Kidney epithelial cell (primary cell): ENCODE results near the gene CCDC61. TPM values are rescaled to one million over a fixed set of nuclear protein-coding genes. Genes with fewer than 3 reads are reported as not detected.

Source experiments
- DNase-seq: peaks from one replicate; pipeline ENCODE4 v3.0.0-alpha.2; 2010; ENCODE audit warnings: low read depth
- H3K27me3 ChIP-seq: 2 replicates; pipeline ENCODE4 v1.6.0; 2011; ENCODE audit warnings: low read length; ENCODE audit not compliant: control insufficient read depth, insufficient read depth
- H3K36me3 ChIP-seq: 2 replicates; pipeline ENCODE4 v1.5.1; 2011; ENCODE audit warnings: low read length; ENCODE audit not compliant: control insufficient read depth, insufficient read depth
- H3K4me3 ChIP-seq: 2 replicates; pipeline ENCODE4 v1.5.1; 2011; ENCODE audit warnings: low read depth, mild to moderate bottlenecking, control low read depth, low read length
- total RNA-seq: library from RNA; depleted of rRNA; stranded (reverse); fragments of >200 nt; gene quantifications from 2 replicates; pipeline ENCODE4 v1.2.3, GENCODE V29; 2015
- TF ChIP-seq, protein P1 (sequence below): IDR thresholded peaks from 2 replicates; pipeline ENCODE4 v1.5.1; 2011; ENCODE audit warnings: mild to moderate bottlenecking, moderate library complexity, low read length, control low read depth, inconsistent platforms; ENCODE audit not compliant: insufficient read depth, poor library complexity, severe bottlenecking

Gene CCDC61
- total RNA-seq, 1 donor from 2014 or later: 7.1 TPM

DNA sequence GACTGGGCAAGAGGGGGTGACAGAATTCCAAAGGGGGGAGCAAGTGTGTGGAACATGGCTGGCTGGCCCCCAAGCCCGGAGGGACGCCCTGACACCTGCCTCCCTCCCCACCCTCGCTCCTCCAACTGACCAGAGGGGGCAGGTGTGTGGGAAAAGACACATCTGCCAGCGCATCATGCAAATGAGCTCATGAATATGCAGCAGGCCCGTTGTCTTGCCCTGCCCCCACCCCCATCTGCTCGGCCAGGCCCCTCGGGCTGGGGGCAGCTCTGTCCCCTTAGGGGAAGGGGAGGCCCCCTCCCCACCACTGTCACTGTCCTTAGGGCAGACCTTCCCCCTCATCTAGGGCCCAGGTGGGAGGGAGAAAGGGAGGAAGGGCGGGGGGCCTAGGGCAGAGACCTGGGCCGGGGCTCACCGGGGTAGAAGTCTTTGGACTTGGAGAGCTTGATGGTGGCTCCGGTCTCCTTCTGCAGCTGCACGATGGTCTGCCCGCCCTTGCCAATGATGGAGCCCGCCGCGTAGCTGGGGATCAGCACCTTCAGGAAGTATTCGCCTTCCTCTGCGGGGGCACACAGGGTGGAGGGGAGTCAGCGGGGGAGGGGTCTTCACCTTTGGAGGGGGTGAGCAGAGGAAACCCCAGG, 34.6 kb upstream of the CCDC61 start:
- DNase-seq: no peak
- TF ChIP-seq, protein P1, sequence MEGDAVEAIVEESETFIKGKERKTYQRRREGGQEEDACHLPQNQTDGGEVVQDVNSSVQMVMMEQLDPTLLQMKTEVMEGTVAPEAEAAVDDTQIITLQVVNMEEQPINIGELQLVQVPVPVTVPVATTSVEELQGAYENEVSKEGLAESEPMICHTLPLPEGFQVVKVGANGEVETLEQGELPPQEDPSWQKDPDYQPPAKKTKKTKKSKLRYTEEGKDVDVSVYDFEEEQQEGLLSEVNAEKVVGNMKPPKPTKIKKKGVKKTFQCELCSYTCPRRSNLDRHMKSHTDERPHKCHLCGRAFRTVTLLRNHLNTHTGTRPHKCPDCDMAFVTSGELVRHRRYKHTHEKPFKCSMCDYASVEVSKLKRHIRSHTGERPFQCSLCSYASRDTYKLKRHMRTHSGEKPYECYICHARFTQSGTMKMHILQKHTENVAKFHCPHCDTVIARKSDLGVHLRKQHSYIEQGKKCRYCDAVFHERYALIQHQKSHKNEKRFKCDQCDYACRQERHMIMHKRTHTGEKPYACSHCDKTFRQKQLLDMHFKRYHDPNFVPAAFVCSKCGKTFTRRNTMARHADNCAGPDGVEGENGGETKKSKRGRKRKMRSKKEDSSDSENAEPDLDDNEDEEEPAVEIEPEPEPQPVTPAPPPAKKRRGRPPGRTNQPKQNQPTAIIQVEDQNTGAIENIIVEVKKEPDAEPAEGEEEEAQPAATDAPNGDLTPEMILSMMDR: no peak
- Histone ChIP-seq H3K27me3 (peaks cover 16% of the 10 kb centered on the region), H3K36me3 (no peaks in the 10 kb centered on the region), H3K4me3 (no peak overlapping the region)

DNA sequence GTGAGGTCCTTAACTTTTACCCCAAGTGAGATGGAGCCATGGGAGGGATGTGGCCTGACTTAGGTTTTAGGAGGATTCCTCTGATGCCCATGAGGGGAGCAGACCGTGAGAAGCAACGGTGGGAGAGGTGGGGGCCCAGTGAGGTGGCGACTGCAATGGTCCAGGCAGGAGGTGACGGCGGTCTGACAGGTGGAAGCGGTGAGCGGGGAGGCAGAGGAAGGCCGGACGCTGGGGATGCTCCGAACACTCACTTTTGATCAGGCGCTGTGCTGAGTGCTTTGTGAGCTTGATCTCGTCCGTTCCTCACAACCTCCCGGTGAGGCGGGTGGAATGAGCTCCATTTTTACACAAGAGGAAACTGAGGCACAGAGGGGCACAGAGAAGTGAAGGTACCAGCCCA, 33.2 kb upstream of the CCDC61 start:
- peaks cover 16% of the 10 kb centered on the region for H3K27me3 ChIP-seq
- no peak for DNase-seq
- H3K36me3 ChIP-seq: no peaks in the 10 kb centered on the region
- TF ChIP-seq, protein P1: no peak
- H3K4me3 ChIP-seq: no peak overlapping the region

DNA sequence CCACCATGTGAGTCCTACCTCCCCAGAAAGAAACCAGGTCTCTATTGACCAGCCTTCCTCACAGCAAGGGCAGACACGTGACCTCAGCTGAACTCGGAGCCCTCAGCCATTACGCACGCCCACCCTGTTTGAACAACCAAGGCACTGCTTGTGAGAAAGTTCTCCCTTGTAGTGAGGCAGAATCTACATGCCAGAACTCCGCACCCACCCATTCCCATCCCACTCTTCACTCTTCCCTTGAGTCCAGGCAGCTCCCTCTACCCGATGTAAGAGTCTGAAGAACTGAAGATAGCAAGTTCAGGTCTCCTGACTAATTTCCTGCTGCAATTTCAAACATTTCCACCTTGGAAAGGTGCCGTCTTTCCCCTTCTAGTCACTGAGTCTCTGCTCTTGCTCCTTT, 28.0 kb upstream of the CCDC61 start:
- no peaks in the 10 kb centered on the region for H3K36me3 ChIP-seq
- peaks cover 26% of the 10 kb centered on the region for H3K27me3 ChIP-seq
- DNase-seq: no peak
- TF ChIP-seq, protein P1: no peak
- H3K4me3 ChIP-seq: no peak overlapping the region

DNA sequence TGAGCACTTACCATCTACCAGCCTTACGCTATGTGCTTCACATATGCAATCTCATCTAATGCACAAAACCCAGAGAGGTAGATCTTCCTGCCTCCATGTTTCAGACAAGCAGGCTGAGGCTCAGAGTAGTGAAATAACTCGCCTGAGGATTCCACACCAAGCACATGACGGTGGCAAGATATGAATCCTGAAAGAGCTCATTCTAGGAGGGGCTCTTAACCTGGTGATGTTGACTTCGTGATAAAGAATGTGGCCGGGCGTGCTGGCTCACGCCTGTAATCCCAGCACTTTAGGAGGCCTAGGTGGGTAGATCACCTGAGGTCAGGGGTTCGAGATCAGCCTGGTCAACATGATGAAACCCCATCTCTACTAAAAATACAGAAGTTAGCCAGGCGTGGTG, 26.6 kb upstream of the CCDC61 start:
- Histone ChIP-seq H3K4me3 (no peak overlapping the region), H3K27me3 (peaks cover 36% of the 10 kb centered on the region), H3K36me3 (no peaks in the 10 kb centered on the region)
- TF ChIP-seq, protein P1: no peak
- DNase-seq: no peak

DNA sequence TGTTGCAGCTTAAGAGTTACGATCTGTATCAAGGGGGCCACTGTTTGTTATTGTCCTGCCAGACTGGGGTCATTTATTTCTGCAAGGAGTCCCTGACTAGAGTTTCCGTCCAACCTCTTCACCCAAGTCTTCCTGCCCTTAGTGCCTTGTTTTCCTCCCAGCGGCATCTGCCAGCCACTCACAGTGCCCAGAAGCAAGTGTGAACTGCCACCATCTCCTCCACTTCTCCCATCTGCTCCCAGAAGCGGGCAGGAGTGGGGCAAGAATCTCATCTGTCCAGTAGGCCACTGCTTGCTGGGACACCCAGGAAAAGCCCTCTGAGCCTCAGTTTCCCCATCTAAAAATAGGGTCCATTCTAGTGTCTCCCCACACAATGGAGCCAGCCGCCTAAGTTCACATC, 25.6 kb upstream of the CCDC61 start:
- TF ChIP-seq, protein P1: no peak
- no peak overlapping the region for H3K4me3 ChIP-seq
- DNase-seq: no peak
- H3K27me3 ChIP-seq: peaks cover 42% of the 10 kb centered on the region
- no peaks in the 10 kb centered on the region for H3K36me3 ChIP-seq
